A673 (cell line): Measurements from ENCODE around the gene NPEPL1. TPM values are rescaled to one million over a fixed set of nuclear protein-coding genes. Genes with fewer than 3 reads are reported as not detected.

ENCODE experiments used
- BruUV-seq: library from RNA; stranded (reverse); fragments of 400-500 nt; replicated peaks from 2 replicates; lab custom pipeline; 2021; lab: Mats Ljungman, UMichigan
- CTCF ChIA-PET: fragments of 300-600 bp; sonication (Branson Sonifier 250); formaldehyde crosslinking; loops from one replicate; lab custom pipeline; 2022; ENCODE audit warnings: antibody characterized with exemption; lab: Charles Lee
- POLR2A ChIA-PET: fragments of 300-600 bp; sonication (Branson Sonifier 250); formaldehyde crosslinking; loops from one replicate; lab custom pipeline; 2022; ENCODE audit warnings: antibody characterized with exemption; ENCODE audit not compliant: low non-redundant PET; lab: Charles Lee
- DNase-seq: peaks from one replicate; pipeline ENCODE4 v3.0.0-alpha.2; 2015; ENCODE audit warnings: low spot score
- H3K27ac ChIP-seq: fragments of 200-600 bp; sonication (generic); 2 replicates; pipeline ENCODE4 v1.5.1; 2016; ENCODE audit warnings: mixed run types, low read depth, mild to moderate bottlenecking, mixed read lengths, antibody characterized with exemption, low read length; ENCODE audit not compliant: poor library complexity, severe bottlenecking
- H3K27me3 ChIP-seq: fragments of 200-600 bp; sonication (generic); replicated peaks from 2 replicates; pipeline ENCODE4 v1.6.1; 2017; ENCODE audit warnings: mixed run types, low read depth, mild to moderate bottlenecking, mixed read lengths, antibody characterized with exemption, low read length; ENCODE audit not compliant: insufficient read depth, poor library complexity
- H3K36me3 ChIP-seq: fragments of 200-600 bp; sonication (generic); 2 replicates; pipeline ENCODE4 v1.6.1; 2016; ENCODE audit warnings: mixed run types, mild to moderate bottlenecking, mixed read lengths, antibody characterized with exemption, low read length; ENCODE audit not compliant: insufficient read depth, poor library complexity, severe bottlenecking
- H3K4me1 ChIP-seq: fragments of 200-600 bp; sonication (generic); 2 replicates; pipeline ENCODE4 v1.6.1; 2017; ENCODE audit warnings: mixed run types, mild to moderate bottlenecking, mixed read lengths, antibody characterized with exemption, low read length; ENCODE audit not compliant: insufficient read depth, poor library complexity, severe bottlenecking
- H3K4me3 ChIP-seq: fragments of 200-600 bp; sonication (generic); 2 replicates; pipeline ENCODE4 v1.5.1; 2016; ENCODE audit warnings: low read depth, mixed run types, mild to moderate bottlenecking, mixed read lengths, low read length; ENCODE audit not compliant: poor library complexity, severe bottlenecking
- H3K9me3 ChIP-seq: fragments of 200-600 bp; sonication (generic); 2 replicates; pipeline ENCODE4 v1.6.1; 2016; ENCODE audit warnings: mixed run types, low read depth, mild to moderate bottlenecking, mixed read lengths, antibody characterized with exemption, low read length; ENCODE audit not compliant: poor library complexity, severe bottlenecking
- CTCF ChIP-seq: fragments of 300-800, 200-600 bp; sonication (generic); conservative IDR thresholded peaks from 2 replicates; pipeline ENCODE4 v1.5.1; 2017; ENCODE audit warnings: low read depth, mild to moderate bottlenecking, antibody characterized with exemption, low read length, moderate library complexity, mixed read lengths
- EZH2 ChIP-seq: fragments of 200-600 bp; sonication (generic); IDR thresholded peaks from 2 replicates; pipeline ENCODE4 v1.6.1; 2017; ENCODE audit warnings: borderline replicate concordance, low read depth, mild to moderate bottlenecking, mixed read lengths, antibody characterized with exemption, low read length; ENCODE audit not compliant: poor library complexity, severe bottlenecking
- intact Hi-C: fragments of 100-400 bp; cut with micrococcal nuclease; formaldehyde crosslinking; loops from one replicate; pipeline ENCODE4 v1.10.0; 2022; ENCODE audit not compliant: unreplicated experiment
- total RNA-seq: library from RNA; stranded (reverse); gene quantifications from 2 replicates; pipeline ENCODE4 v1.2.3, GENCODE V29; 2021

Gene NPEPL1
- total RNA-seq, 1 experiment from 2014 or later: 15.8 TPM

DNA sequence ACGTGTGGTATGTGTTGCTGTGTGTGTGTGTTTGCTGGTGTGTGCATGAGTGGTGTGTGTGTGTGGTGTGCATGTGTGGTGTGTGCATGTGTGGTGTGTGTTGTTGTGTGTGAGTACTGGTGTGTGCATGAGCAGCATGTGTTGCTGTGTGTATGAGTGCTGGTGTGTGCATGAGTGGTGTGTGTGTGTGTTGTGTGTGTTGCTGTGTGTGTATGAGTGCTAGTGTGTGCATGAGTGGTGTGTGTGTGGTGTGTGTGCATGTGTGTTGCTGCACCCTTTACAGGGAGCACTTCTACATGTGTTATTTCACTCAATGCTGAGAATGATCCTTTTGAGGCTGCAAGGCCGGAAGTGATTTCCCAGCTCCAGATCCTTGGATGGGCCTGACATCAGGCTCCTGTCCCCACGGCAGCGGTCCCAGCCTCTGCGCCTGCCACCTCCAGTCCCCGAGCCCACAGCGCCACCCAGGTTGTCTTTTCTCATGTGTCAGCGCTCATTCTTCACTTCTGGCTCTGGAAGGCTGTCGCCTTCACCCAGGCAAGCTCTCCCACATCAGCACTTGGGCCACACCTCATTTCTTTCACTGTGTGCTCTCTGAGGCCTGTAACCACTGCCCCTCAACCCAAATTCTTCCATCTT, 2.6 kb downstream of the NPEPL1 start:
- Histone ChIP-seq H3K9me3 (no peaks in the 10 kb centered on the region), H3K4me3 (no peak overlapping the region), H3K27ac (no peak overlapping the region), H3K27me3 (no peaks in the 10 kb centered on the region), H3K4me1 (no peaks in the 10 kb centered on the region), H3K36me3 (no peaks in the 10 kb centered on the region)
- BruUV-seq: TSS peak; percentile 50
- no peak for TF ChIP-seq EZH2
- TF ChIP-seq CTCF: no peak
- intact Hi-C loops: no loop called here
- no peak for DNase-seq
- ChIA-PET POLR2A (no interaction called here), CTCF (no interaction called here)

DNA sequence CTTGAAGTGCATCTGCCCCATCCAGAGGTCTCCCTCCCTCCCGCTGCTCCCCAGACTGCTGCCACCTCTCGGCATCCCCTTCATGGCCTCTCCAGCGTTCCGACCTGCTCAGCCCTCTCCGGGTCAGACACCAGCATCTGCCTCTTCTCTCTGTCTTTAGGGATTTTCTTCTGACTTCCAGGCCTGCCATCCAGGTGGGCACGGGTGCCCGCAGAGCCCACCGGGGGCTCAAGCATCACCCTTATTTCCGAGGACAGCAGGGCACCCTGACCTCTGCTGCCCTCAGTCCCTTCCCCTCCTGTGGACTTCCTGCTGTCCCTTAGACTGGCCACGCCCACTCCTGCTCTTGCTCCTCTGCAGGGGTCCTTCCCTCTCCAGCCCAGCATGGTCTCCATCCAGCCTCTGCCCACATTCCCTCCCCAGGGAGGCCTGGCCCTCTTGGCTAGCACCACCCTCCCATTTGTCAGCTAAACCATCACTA, 3.3 kb downstream of the NPEPL1 start:
- Histone ChIP-seq H3K4me3 (no peak overlapping the region), H3K27me3 (no peaks in the 10 kb centered on the region), H3K36me3 (no peaks in the 10 kb centered on the region), H3K4me1 (no peaks in the 10 kb centered on the region), H3K27ac (no peak overlapping the region), H3K9me3 (no peaks in the 10 kb centered on the region)
- intact Hi-C loops: no loop called here
- ChIA-PET POLR2A (no interaction called here), CTCF (no interaction called here)
- DNase-seq: no peak
- TF ChIP-seq EZH2: no peak
- TF ChIP-seq CTCF: no peak
- no TSS peak for BruUV-seq

DNA sequence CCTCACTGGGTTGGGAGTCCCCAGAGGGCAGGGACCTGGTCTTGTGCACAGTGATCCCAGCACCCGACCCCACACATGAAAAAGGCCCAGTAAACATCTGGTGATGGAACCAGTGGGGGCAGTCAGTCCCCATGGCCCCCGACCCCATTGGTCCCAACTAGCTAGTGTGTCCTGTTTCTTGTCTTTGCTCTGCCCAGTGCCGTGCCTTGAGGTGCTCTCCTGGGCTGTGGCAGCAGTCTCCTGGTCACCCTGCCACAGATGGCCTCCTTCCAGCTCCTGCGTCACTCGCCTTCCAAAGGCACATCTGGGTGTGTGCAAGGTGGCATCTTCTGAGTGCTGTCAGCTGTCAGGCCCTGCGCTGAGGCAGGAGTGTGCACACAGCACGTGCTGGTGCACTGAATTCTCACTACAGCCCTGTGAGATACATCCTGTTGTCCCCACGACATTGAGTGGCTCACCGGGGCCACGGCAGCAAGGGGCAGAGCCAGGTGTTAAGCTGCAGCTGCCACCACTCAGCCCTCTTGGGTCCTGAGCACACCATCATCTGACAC, 3.9 kb downstream of the NPEPL1 start:
- DNase-seq: no peak
- POLR2A ChIA-PET: no interaction called here
- CTCF ChIA-PET: no interaction called here
- Histone ChIP-seq H3K9me3 (no peaks in the 10 kb centered on the region), H3K4me1 (no peaks in the 10 kb centered on the region), H3K27ac (no peak overlapping the region), H3K36me3 (no peaks in the 10 kb centered on the region), H3K4me3 (no peak overlapping the region), H3K27me3 (no peaks in the 10 kb centered on the region)
- no TSS peak for BruUV-seq
- intact Hi-C loops: no loop called here
- TF ChIP-seq EZH2: no peak
- TF ChIP-seq CTCF: no peak
